Measurements from ENCODE around the gene ZNF253. TPM values are rescaled to one million over a fixed set of nuclear protein-coding genes. Genes with fewer than 3 reads are reported as not detected.
"Not testable (repeated sequence)": the region's sequence is repeated elsewhere in the genome, so short reads cannot be mapped to it uniquely, and the experiment has no call there.

Gene ZNF253
- 1 to 10 TPM; 2.9 to 4.4 (median 3.5) TPM for total RNA-seq (2021; fragmentation: NEBNext Ultra II Directional; extraction: Animal tissue kit (Norgen Biotek cat#: 25700))
- long read RNA-seq, partial matches to known transcripts, result 0 of 3 reads
- long read RNA-seq, other reads (novel, unspliced or antisense), result 0 of 3 reads

- H3K27me3 Mint-ChIP-seq (ENCODE audit: insufficient read depth), result peaks cover 1% of the 10 kb centered on the region
- H3K4me3 Mint-ChIP-seq, result peak within 1 kb of the TSS; percentile 100
- peaks cover 65% of the 10 kb centered on the region for H3K9me3 Mint-ChIP-seq
- H3K4me1 Mint-ChIP-seq (ENCODE audit: low read depth), result 0 out of 2 replicates have a peak, but pooled peaks cover 13% of the 10 kb centered on the region
- H3K27ac Mint-ChIP-seq, result peak within 1 kb of the TSS; percentile 99
- DNase-seq, result peak; percentile 86
- TF ChIP-seq CTCF (IDR thresholded peaks at IDR 0.05), result no peak
- H3K36me3 Mint-ChIP-seq (ENCODE audit: low read depth), result peaks cover 46% of the 10 kb centered on the region
Observed at GRCh38 chr19:19865750-19866610, at the start of gene ZNF253. TSS of gene ZNF253 (plus strand) at chr19:19865882. CDS start at chr19:19865997, 115 bp downstream.

GRCh38 chr19:19816679-19817078 is 49.0 kb upstream of the ZNF253 start:
- Mint-ChIP-seq H3K36me3 (ENCODE audit: low read depth) (peaks cover 65% of the 10 kb centered on the region), H3K9me3 (peaks cover 81% of the 10 kb centered on the region)
- TF ChIP-seq CTCF (IDR thresholded peaks at IDR 0.05), result no peak

GRCh38 chr19:19817357-19817756 is 48.3 kb upstream of the ZNF253 start:
- H3K27ac Mint-ChIP-seq, result no peak overlapping the region

More at GRCh38 chr19:19816679-19817078, 49.0 kb upstream of the ZNF253 start:
- DNase-seq, result no peak
- Mint-ChIP-seq H3K27me3 (ENCODE audit: insufficient read depth) (no peaks in the 10 kb centered on the region), H3K4me3 (no peak overlapping the region), H3K27ac (no peak overlapping the region), H3K4me1 (ENCODE audit: low read depth) (no peaks in the 10 kb centered on the region)

GRCh38 chr19:19820774-19821320 is 44.8 kb upstream of the ZNF253 start:
- H3K27ac Mint-ChIP-seq, result peak overlapping the region; percentile 88
- peak overlapping the region; percentile 88 for H3K4me3 Mint-ChIP-seq
- 0 out of 2 replicates have a peak, but pooled peaks cover 3% of the 10 kb centered on the region for H3K27me3 Mint-ChIP-seq (ENCODE audit: insufficient read depth)
- peaks cover 45% of the 10 kb centered on the region for H3K36me3 Mint-ChIP-seq (ENCODE audit: low read depth)
- peaks cover 90% of the 10 kb centered on the region for H3K9me3 Mint-ChIP-seq
- no peak for TF ChIP-seq CTCF (IDR thresholded peaks at IDR 0.05)
- DNase-seq, result no peak
- H3K4me1 Mint-ChIP-seq (ENCODE audit: low read depth), result no peaks in the 10 kb centered on the region

More at GRCh38 chr19:19817357-19817756, 48.3 kb upstream of the ZNF253 start:
- peaks cover 81% of the 10 kb centered on the region for H3K9me3 Mint-ChIP-seq
- no peak overlapping the region for H3K4me3 Mint-ChIP-seq
- peaks cover 65% of the 10 kb centered on the region for H3K36me3 Mint-ChIP-seq (ENCODE audit: low read depth)
- no peaks in the 10 kb centered on the region for H3K27me3 Mint-ChIP-seq (ENCODE audit: insufficient read depth)
- DNase-seq, result no peak
- no peak for TF ChIP-seq CTCF (IDR thresholded peaks at IDR 0.05)
- no peaks in the 10 kb centered on the region for H3K4me1 Mint-ChIP-seq (ENCODE audit: low read depth)

GRCh38 chr19:19821366-19821951 is 44.2 kb upstream of the ZNF253 start, which contains the start of gene ZNF506:
TSS of gene ZNF506 (minus strand) at chr19:19821750. CDS start at chr19:19821603, 147 bp downstream.
- no peak for TF ChIP-seq CTCF (IDR thresholded peaks at IDR 0.05)
- Mint-ChIP-seq H3K9me3 (peaks cover 92% of the 10 kb centered on the region), H3K27ac (peak within 1 kb of the TSS; percentile 88), H3K27me3 (ENCODE audit: insufficient read depth) (0 out of 2 replicates have a peak, but pooled peaks cover 3% of the 10 kb centered on the region), H3K4me3 (peak within 1 kb of the TSS; percentile 88), H3K4me1 (ENCODE audit: low read depth) (no peaks in the 10 kb centered on the region), H3K36me3 (ENCODE audit: low read depth) (peaks cover 44% of the 10 kb centered on the region)
- peak; percentile 36 for DNase-seq

GRCh38 chr19:19821976-19822375 is 43.7 kb upstream of the ZNF253 start:
- not testable (repeated sequence) for H3K27me3 Mint-ChIP-seq (ENCODE audit: insufficient read depth); DNase-seq; H3K27ac Mint-ChIP-seq; H3K4me1 Mint-ChIP-seq (ENCODE audit: low read depth)
- peaks cover 48% of the 10 kb centered on the region for H3K36me3 Mint-ChIP-seq (ENCODE audit: low read depth)
- H3K4me3 Mint-ChIP-seq, result peak overlapping the region; percentile 88
- H3K9me3 Mint-ChIP-seq, result peaks cover 96% of the 10 kb centered on the region
